ENCODE measurements around the gene LETMD1.
"Not testable (repeated sequence)": the region's sequence is repeated elsewhere in the genome, so short reads cannot be mapped to it uniquely, and the experiment has no call there.

LETMD1 gene

DNA sequence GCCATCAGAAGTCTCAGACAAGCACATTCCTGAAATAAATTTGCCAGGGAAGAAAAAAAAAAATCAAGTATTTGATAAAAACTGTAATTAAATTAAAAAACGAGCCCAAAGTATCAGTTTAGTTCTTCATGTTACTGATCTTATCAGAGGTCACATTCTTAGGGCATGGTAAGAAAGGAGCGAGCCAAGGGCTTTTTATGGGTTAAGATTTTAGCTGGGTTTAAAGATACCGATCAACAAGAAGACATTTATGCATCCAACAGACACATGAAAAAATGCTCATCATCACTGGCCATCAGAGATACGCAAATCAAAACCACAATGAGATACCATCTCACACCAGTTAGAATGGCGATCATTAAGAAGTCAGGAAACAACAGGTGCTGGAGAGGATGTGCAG lies 30.2 kb downstream of the LETMD1 start:
- H3K4me3 Mint-ChIP-seq; H3K27ac Mint-ChIP-seq; H3K9me3 Mint-ChIP-seq; H3K27me3 Mint-ChIP-seq (ENCODE audit: low read depth): not testable (repeated sequence)
- peaks cover 10% of the 10 kb centered on the region for H3K36me3 Mint-ChIP-seq (ENCODE audit: low read depth)
- H3K4me1 Mint-ChIP-seq (ENCODE audit: low read depth): peaks cover 24% of the 10 kb centered on the region

DNA sequence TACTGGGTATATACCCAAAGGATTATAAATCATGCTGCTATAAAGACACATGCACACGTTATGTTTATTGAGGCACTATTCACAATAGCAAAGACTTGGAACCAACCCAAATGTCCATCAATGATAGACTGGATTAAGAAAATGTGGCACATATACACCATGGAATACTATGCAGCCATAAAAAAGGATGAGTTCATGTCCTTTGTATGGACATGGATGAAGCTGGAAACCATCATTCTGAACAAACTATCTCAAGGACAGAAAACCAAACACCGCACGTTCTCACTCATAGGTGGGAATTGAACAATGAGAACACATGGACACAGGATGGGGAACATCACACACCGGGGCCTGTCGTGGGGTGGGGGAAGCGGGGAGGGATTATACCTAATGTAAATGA lies 30.7 kb downstream of the LETMD1 start:
- not testable (repeated sequence) for H3K27ac Mint-ChIP-seq; H3K9me3 Mint-ChIP-seq; H3K4me3 Mint-ChIP-seq; H3K36me3 Mint-ChIP-seq (ENCODE audit: low read depth); H3K27me3 Mint-ChIP-seq (ENCODE audit: low read depth)
- peaks cover 27% of the 10 kb centered on the region for H3K4me1 Mint-ChIP-seq (ENCODE audit: low read depth)

DNA sequence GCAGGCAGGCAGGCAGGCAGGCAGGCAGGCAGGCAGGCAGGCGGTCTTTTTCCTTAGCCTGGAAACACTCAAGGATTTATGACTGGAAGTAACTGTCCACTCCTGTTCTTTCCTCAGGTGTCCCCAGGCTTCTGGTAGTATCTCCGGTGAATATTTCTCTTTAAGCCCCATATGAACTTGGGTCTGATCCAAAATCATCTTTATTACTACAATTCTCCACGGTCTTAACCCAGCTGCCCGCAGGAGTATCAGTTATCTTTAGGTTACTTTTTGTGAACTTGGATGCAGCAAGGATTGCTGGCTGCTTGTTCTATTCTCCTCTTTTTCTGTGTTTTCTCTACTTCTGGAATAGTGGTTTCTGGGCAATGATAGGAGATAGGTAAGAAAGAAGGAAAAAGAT lies 32.0 kb downstream of the LETMD1 start:
- no peaks in the 10 kb centered on the region for H3K27me3 Mint-ChIP-seq (ENCODE audit: low read depth)
- peaks cover 27% of the 10 kb centered on the region for H3K4me1 Mint-ChIP-seq (ENCODE audit: low read depth)
- no peak overlapping the region for H3K4me3 Mint-ChIP-seq
- no peak overlapping the region for H3K27ac Mint-ChIP-seq
- H3K9me3 Mint-ChIP-seq: no peaks in the 10 kb centered on the region
- peaks cover 4% of the 10 kb centered on the region for H3K36me3 Mint-ChIP-seq (ENCODE audit: low read depth)

DNA sequence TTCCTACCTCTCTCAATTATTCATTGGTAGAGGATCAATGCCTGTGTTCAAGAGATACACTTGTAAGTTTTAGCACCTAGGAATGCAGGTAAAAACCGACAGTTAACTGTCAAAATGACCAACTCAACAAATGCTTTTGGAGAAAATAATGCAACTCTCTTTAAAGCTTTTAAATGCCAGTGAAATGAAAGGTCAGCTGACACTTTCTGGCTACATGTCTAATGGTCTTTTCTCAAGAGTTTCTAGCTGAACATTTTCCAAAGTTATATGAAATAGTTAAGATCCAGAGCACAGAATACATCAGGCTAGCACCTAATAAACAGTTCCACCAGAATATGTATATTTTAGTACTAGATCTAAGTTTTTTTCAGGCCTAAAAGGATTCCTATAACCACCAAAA lies 33.3 kb downstream of the LETMD1 start:
- no peaks in the 10 kb centered on the region for H3K9me3 Mint-ChIP-seq
- no peak overlapping the region for H3K4me3 Mint-ChIP-seq
- peaks cover 21% of the 10 kb centered on the region for H3K4me1 Mint-ChIP-seq (ENCODE audit: low read depth)
- peak overlapping the region; percentile 43 for H3K27ac Mint-ChIP-seq
- no peaks in the 10 kb centered on the region for H3K27me3 Mint-ChIP-seq (ENCODE audit: low read depth)
- H3K36me3 Mint-ChIP-seq (ENCODE audit: low read depth): peaks cover 8% of the 10 kb centered on the region

- peaks cover 8% of the 10 kb centered on the region for H3K36me3 Mint-ChIP-seq (ENCODE audit: low read depth)
- H3K4me1 Mint-ChIP-seq (ENCODE audit: low read depth): peaks cover 17% of the 10 kb centered on the region
- H3K9me3 Mint-ChIP-seq: no peaks in the 10 kb centered on the region
- peak overlapping the region; percentile 97 for H3K4me3 Mint-ChIP-seq
- peak overlapping the region; percentile 86 for H3K27ac Mint-ChIP-seq
- no peaks in the 10 kb centered on the region for H3K27me3 Mint-ChIP-seq (ENCODE audit: low read depth)
Observed at GRCh38 chr12:51082561-51083125, 34.5 kb downstream of the LETMD1 start.

DNA sequence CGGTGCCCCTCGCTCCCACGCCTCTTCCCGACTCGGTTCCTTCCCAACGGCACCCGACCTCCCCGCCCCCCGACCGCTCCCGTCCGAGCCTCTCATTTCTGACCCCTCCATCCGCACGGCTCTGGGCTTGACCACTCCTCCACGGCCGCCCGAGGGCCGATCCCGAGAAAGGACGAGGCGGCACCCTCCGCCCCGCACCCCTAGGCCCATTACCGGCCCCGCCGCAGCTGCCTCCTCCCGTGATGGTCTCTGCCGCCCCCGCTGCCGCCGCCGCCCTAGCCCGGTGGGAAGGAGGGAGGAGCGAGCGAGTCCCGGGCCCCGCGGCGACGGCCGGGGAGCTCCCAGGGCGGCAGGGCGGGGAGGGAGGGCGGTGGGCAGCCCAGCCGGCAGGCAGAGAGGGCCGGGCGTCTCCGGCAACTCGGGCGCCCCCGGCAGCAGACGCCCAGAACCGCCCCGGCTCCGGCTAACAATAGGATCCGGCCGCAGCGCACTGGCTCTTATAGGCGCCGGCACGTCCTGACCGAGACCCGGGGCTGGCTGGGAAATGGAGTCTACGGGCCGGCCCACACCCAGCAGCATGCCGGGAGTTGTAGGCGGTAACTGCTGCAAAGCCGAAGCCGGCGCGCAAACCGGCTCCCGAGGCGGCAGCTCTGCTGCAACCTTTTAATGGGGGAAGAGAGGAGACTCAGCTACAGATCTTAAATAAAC lies 35.2 kb downstream of the LETMD1 start, which contains the start of gene CSRNP2:
TSS of gene CSRNP2 (minus strand) at position 471 of the 708 bp plus-strand sequence. CDS start 7,035 bp downstream, outside the sequence.
- Mint-ChIP-seq H3K4me3 (peak within 1 kb of the TSS; percentile 97), H3K27ac (peak within 1 kb of the TSS; percentile 86), H3K36me3 (ENCODE audit: low read depth) (peaks cover 10% of the 10 kb centered on the region), H3K4me1 (ENCODE audit: low read depth) (peaks cover 16% of the 10 kb centered on the region), H3K27me3 (ENCODE audit: low read depth) (no peaks in the 10 kb centered on the region), H3K9me3 (no peaks in the 10 kb centered on the region)

DNA sequence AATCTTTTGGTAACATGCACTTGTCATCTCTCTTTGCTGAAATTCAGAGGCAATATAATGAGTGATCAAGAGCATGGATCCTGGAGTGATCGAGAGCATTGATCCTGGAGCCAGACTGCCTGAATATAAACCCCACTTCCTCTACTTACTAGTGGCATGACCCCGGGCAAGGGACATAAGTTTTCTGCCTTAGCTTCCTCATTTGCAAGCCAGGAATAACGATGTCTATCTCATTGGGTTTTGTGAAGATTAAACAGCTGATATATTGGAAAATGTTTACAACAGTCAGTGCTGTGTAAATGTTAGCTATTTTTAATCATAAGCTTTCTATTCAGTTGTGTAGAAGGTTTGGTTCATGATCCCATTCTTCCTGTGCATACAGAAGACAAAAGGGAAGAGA lies 37.6 kb downstream of the LETMD1 start:
- Mint-ChIP-seq H3K4me1 (ENCODE audit: low read depth) (peaks cover 20% of the 10 kb centered on the region), H3K27me3 (ENCODE audit: low read depth) (no peaks in the 10 kb centered on the region), H3K27ac (no peak overlapping the region), H3K36me3 (ENCODE audit: low read depth) (peaks cover 8% of the 10 kb centered on the region), H3K4me3 (no peak overlapping the region), H3K9me3 (no peaks in the 10 kb centered on the region)

DNA sequence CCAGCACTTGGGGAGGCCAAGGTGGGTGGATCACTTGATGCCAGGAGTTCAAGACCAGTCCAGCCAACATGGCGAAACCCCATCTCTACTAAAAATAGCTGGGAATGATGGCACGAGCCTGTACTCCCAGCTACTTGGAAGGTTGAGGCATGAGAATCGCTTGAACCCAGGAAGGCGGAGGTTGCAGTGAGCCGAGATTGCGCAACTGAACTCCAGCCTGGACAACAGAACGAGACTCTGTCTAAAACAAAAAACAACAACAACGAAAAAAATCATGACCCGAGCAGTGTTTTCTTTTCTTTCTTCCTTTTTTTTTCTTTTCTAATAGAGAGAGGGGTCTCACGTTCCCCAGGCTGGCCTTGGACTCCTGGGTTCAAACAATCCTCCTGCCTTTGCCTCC lies 38.8 kb downstream of the LETMD1 start:
- Mint-ChIP-seq H3K27ac (no peak overlapping the region), H3K27me3 (ENCODE audit: low read depth) (no peaks in the 10 kb centered on the region), H3K9me3 (no peaks in the 10 kb centered on the region), H3K4me1 (ENCODE audit: low read depth) (peaks cover 20% of the 10 kb centered on the region), H3K36me3 (ENCODE audit: low read depth) (peaks cover 11% of the 10 kb centered on the region), H3K4me3 (no peak overlapping the region)

DNA sequence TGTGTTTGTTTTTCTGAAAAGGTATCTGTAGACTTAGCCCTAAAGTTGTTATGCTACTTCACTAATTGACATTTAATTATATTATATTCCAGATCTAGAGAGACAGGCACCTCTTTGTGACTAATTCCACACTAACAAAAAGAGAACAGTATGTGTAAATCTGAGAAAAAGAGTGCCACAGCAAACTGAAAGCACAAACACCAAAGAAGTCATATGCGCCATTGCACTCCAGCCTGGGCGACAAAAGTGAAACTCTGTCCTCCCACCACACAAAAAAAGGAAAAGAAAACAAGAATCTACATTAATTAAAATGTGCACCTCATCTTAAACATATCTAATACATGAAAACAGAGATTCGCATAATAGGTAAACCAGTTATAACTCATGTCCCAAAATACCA lies 39.7 kb downstream of the LETMD1 start:
- Mint-ChIP-seq H3K27ac (peak overlapping the region; percentile 52), H3K27me3 (ENCODE audit: low read depth) (no peaks in the 10 kb centered on the region), H3K4me1 (ENCODE audit: low read depth) (peaks cover 11% of the 10 kb centered on the region), H3K36me3 (ENCODE audit: low read depth) (peaks cover 11% of the 10 kb centered on the region), H3K9me3 (no peaks in the 10 kb centered on the region), H3K4me3 (no peak overlapping the region)

DNA sequence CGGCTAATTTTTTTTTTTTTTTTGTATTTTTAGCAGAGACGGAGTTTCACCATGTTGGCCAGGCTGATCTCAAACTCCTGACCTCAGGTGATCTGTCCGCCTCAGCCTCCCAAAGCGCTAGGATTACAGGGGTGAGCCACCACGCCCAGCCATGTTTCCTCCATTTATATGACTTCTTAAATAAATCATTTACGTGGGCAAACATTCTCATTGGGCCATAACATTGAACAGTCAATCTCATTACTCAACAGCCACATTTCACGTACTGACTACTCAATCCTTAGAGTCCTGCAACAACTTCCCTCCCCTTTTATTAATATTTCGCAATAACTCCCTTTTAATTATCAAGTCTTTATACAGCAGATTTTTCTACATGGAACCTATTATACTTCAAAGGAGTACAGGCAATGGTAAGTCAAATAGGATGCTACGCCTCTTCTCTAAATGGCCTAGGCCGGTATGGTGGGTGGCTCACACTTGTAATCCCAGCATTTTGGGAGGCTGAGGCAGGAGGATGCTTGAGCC lies 42.6 kb downstream of the LETMD1 start:
- Mint-ChIP-seq H3K4me1 (ENCODE audit: low read depth) (peaks cover 8% of the 10 kb centered on the region), H3K27me3 (ENCODE audit: low read depth) (no peaks in the 10 kb centered on the region), H3K9me3 (no peaks in the 10 kb centered on the region), H3K36me3 (ENCODE audit: low read depth) (peaks cover 27% of the 10 kb centered on the region), H3K27ac (no peak overlapping the region), H3K4me3 (no peak overlapping the region)

DNA sequence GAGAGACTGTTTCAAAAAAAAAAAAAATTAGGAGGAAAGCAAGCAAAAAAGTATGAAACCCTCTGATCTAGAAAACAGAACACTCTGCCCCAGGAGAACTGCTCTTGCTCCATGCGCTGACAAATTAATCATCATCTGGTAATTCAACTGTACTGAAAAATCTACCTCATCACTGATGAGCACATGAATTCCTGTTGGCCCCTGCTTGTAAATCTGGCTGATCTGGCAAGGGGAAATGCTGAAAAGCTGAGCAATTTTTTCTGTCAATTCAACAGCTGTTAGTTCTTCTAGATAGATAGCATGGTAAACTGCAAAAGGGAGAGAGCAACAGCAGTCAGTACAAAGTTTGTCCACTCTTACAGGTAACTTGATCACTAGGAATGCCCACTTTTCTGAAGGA lies 50.5 kb downstream of the LETMD1 start:
- Mint-ChIP-seq H3K9me3 (no peaks in the 10 kb centered on the region), H3K4me3 (no peak overlapping the region), H3K36me3 (ENCODE audit: low read depth) (peaks cover 56% of the 10 kb centered on the region), H3K27ac (no peak overlapping the region), H3K4me1 (ENCODE audit: low read depth) (no peaks in the 10 kb centered on the region), H3K27me3 (ENCODE audit: low read depth) (no peaks in the 10 kb centered on the region)

- H3K27ac Mint-ChIP-seq: no peak overlapping the region
- peaks cover 52% of the 10 kb centered on the region for H3K36me3 Mint-ChIP-seq (ENCODE audit: low read depth)
- no peaks in the 10 kb centered on the region for H3K27me3 Mint-ChIP-seq (ENCODE audit: low read depth)
Observed at GRCh38 chr12:51103977-51104376, 55.9 kb downstream of the LETMD1 start.

GRCh38 chr12:51108136-51108535 lies 60.0 kb downstream of the LETMD1 start:
- Mint-ChIP-seq H3K4me3 (no peak overlapping the region), H3K4me1 (ENCODE audit: low read depth) (no peaks in the 10 kb centered on the region), H3K27ac (no peak overlapping the region), H3K9me3 (no peaks in the 10 kb centered on the region), H3K27me3 (ENCODE audit: low read depth) (no peaks in the 10 kb centered on the region), H3K36me3 (ENCODE audit: low read depth) (peaks cover 43% of the 10 kb centered on the region)

More at GRCh38 chr12:51103977-51104376, 55.9 kb downstream of the LETMD1 start:
- no peaks in the 10 kb centered on the region for H3K4me1 Mint-ChIP-seq (ENCODE audit: low read depth)
- H3K4me3 Mint-ChIP-seq: no peak overlapping the region
- no peaks in the 10 kb centered on the region for H3K9me3 Mint-ChIP-seq
